ENCODE data around the gene MOB3C.

Gene MOB3C

GRCh38 chr1:46580140-46580903, 36.3 kb downstream of the MOB3C start:
- DNase-seq (ENCODE audit: extremely low read depth in 1 of 2, low read depth in 1 of 2) = no peak

- no peak for DNase-seq (ENCODE audit: extremely low read depth in 1 of 2, low read depth in 1 of 2)
Measured at GRCh38 chr1:46577671-46578070, 38.9 kb downstream of the MOB3C start.

GRCh38 chr1:46576596-46576995, 40.0 kb downstream of the MOB3C start:
- no peak for DNase-seq (ENCODE audit: extremely low read depth in 1 of 2, low read depth in 1 of 2)

- DNase-seq (ENCODE audit: extremely low read depth in 1 of 2, low read depth in 1 of 2) = no peak
Measured at GRCh38 chr1:46575778-46576177, 40.8 kb downstream of the MOB3C start.

- DNase-seq (ENCODE audit: extremely low read depth in 1 of 2, low read depth in 1 of 2) = no peak
Measured at GRCh38 chr1:46575300-46575699, 41.3 kb downstream of the MOB3C start.

- DNase-seq (ENCODE audit: extremely low read depth in 1 of 2, low read depth in 1 of 2) = no peak
Measured at GRCh38 chr1:46571691-46572225, 44.9 kb downstream of the MOB3C start.

- DNase-seq (ENCODE audit: extremely low read depth in 1 of 2, low read depth in 1 of 2) = no peak
Measured at GRCh38 chr1:46569884-46570725, 46.5 kb downstream of the MOB3C start.

- DNase-seq (ENCODE audit: extremely low read depth in 1 of 2, low read depth in 1 of 2) = no peak
Measured at GRCh38 chr1:46569116-46569515, 47.5 kb downstream of the MOB3C start.

GRCh38 chr1:46568461-46568891, 48.1 kb downstream of the MOB3C start:
- DNase-seq (ENCODE audit: extremely low read depth in 1 of 2, low read depth in 1 of 2) = no peak

GRCh38 chr1:46563341-46563740, 53.3 kb downstream of the MOB3C start:
- no peak for DNase-seq (ENCODE audit: extremely low read depth in 1 of 2, low read depth in 1 of 2)

- DNase-seq (ENCODE audit: extremely low read depth in 1 of 2, low read depth in 1 of 2) = no peak
Measured at GRCh38 chr1:46562498-46562897, 54.1 kb downstream of the MOB3C start.

GRCh38 chr1:46558966-46559365, 57.6 kb downstream of the MOB3C start:
- DNase-seq (ENCODE audit: extremely low read depth in 1 of 2, low read depth in 1 of 2) = no peak

GRCh38 chr1:46558141-46558963, 58.3 kb downstream of the MOB3C start:
- DNase-seq (ENCODE audit: extremely low read depth in 1 of 2, low read depth in 1 of 2) = no peak
